Measurements from ENCODE around the gene ADGRG6. TPM values are rescaled to one million over a fixed set of nuclear protein-coding genes. Genes with fewer than 3 reads are reported as not detected.

The ADGRG6 gene
- total and polyA plus RNA-seq, 9 of the 15 experiments (the other 6 are each of a cell fraction or from before 2014, with no cell fraction given) = under 0.01 to 0.11 (median 0.05) TPM; not detected in 5

DNA sequence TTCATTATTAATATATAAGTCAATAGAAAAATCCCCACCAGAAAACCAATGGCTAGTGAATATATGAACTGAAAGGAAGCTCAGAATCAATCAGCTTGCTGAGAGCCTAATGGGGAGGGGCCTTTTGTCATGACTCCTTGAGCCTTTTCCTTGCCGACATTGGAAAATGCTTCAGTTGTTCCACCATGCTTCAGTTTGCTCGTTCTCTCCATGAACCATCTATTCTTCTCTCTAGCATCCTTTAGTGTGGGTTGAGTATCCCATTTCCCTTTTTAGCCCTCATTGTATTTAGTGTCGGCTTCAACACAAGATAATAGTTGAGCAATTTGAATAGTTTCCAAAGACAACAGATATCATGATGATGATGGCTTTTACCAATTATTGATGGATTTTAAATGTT lies 139.9 kb downstream of the ADGRG6 start (continued):
- TF ChIP-seq MNT (conservative IDR thresholded peaks at IDR 0.05) (no peak), RNF2 (IDR thresholded peaks at IDR 0.05) (no peak), PYGO2 (tag; IDR thresholded peaks at IDR 0.05) (no peak), IFI16 (CRISPR knock-in tag; IDR thresholded peaks at IDR 0.05) (no peak), ELK1 (CRISPR knock-in tag; IDR thresholded peaks at IDR 0.05) (no peak), ZNF217 (CRISPR knock-in tag; IDR thresholded peaks at IDR 0.05) (no peak), ATF3 (IDR thresholded peaks at IDR 0.05) (no peak), ATF3 (CRISPR knock-in tag; conservative IDR thresholded peaks at IDR 0.05) (no peak), NCOA6 (IDR thresholded peaks at IDR 0.05) (no peak), GABPB2 (CRISPR knock-in tag; conservative IDR thresholded peaks at IDR 0.05) (no peak), ZNF778 (CRISPR knock-in tag; IDR thresholded peaks at IDR 0.05) (no peak)
